Activated CD4-positive, alpha-beta T cell treated with anti-CD3 and anti-CD28 coated beads, Interleukin-2, amount 10 ng/mL, durations not matched to agents 7 days and 5 days (primary cell): Measurements from ENCODE around the gene IRGQ. TPM values are rescaled to one million over a fixed set of nuclear protein-coding genes. Genes with fewer than 3 reads are reported as not detected.
A peak's percentile ranks its signal among the peaks of the same experiment; 100 is the strongest.
"Not testable (repeated sequence)": the region's sequence is repeated elsewhere in the genome, so short reads cannot be mapped to it uniquely, and the experiment has no call there.

Experiments
- CTCF ChIA-PET: fragments of 350-600 bp; sonication (Branson Sonifier 250); formaldehyde crosslinking; loops from one replicate; lab custom pipeline; 2021; ENCODE audit warnings: antibody characterized with exemption; lab: Charles Lee
- POLR2A ChIA-PET: fragments of 350-600 bp; sonication (Branson Sonifier 250); formaldehyde crosslinking; loops from one replicate; lab custom pipeline; 2021; ENCODE audit warnings: antibody characterized with exemption; lab: Charles Lee
- DNase-seq: peaks from one replicate; pipeline ENCODE4 v3.0.0-alpha.2; 2020
- H3K27ac Mint-ChIP-seq: one replicate; pipeline ENCODE4 v1.8.0; 2021; ENCODE audit warnings: mild to moderate bottlenecking, moderate library complexity, mixed read lengths
- H3K27me3 Mint-ChIP-seq: one replicate; pipeline ENCODE4 v1.8.0; 2021; ENCODE audit warnings: mixed read lengths
- H3K36me3 Mint-ChIP-seq: one replicate; pipeline ENCODE4 v1.8.0; 2021; ENCODE audit warnings: low read depth, mixed read lengths
- H3K4me1 Mint-ChIP-seq: one replicate; pipeline ENCODE4 v1.8.0; 2021; ENCODE audit warnings: mixed read lengths
- H3K4me3 Mint-ChIP-seq: one replicate; pipeline ENCODE4 v1.8.0; 2021; ENCODE audit warnings: mild to moderate bottlenecking, moderate library complexity, mixed read lengths
- H3K9me3 Mint-ChIP-seq: one replicate; pipeline ENCODE4 v1.8.0; 2021; ENCODE audit warnings: mixed read lengths
- total RNA-seq, 2 experiments: library from RNA; stranded (reverse); gene quantifications; one replicate each; pipeline ENCODE4 v1.2.3, GENCODE V29; 2021

The IRGQ gene
- total RNA-seq, 2 experiments from 2014 or later, result 9.0 to 9.7 TPM

DNA sequence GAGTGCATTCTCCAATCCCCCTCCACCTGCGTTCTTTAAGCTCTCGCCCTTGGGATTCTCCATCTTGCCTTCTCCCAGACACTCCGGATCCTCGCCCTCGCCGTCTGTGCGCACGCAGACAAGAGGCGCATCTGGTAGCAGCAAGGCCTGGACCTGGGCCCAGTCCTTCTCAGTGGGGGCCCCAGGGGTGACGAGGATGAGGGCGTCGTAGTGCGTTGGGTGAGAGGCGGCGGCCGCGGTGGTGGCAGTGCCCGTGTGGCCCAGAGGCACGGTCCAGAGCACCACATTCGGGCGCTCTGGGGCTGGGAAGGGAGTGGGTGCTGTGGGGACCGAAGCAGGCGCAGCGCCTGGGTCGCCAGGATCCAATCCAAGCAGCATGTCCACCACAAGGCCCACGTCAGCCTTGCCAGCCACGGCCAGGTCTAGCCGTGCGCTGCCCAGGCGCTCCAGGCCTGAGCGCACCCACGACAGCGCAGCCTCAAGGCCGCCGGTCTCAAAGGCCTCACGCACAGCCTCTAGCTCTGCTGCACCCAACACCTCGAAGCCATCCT is 3.1 kb downstream of the IRGQ start:
- no peak for DNase-seq
- ChIA-PET POLR2A (no interaction called here), CTCF (interaction anchor here (0.6 to 2.7 kb wide), 7 partner anchors 13 to 145 kb away, joined by 3 to 23 read pairs (median 12); no protein-coding TSS in a partner anchor)
- Mint-ChIP-seq H3K27ac (no peak overlapping the region), H3K36me3 (peaks cover 15% of the 10 kb centered on the region), H3K4me1 (peaks cover 38% of the 10 kb centered on the region), H3K4me3 (no peak overlapping the region), H3K9me3 (no peaks in the 10 kb centered on the region), H3K27me3 (no peaks in the 10 kb centered on the region)

DNA sequence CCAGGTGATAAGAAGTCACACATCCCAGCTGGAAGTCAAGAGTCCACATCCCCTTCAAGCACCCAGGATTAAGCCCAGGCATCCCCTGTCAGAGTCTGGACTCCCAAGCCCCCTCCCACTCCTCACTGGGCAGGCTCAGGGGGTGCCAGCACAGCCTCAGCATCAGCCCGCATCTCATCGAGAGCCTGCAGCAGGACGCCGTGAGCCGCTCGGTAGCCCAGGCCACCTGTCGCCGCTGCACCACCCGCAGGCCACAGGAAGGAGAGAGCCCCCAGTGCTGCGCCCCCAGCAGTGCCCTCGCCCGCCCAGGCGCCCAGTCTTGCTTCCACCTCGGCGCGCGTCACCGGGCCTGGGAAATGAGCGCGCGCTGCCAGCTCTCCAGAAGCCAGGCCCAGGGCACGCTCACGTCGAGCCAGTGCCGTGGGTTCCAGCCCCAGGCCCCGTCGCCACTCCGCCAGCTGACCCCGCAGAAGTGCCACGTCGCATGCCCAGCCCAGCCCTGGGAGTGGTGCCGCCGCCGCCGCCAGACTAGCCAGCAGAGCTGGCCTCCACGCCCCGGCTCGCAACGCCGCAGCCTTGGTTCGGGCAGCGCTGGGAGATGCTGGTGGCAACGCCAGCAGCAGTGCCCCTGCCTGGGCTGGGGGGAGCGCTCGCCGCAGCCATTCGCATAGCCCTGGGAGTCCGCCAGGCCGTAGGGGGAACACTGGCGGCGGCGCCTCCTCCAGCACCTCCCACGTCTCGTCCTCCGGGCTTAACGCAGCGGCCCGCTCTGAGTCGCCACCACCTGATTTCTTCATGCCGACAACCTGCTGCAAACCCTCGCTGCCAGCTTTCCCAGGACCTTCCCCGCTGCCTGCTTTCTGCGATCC is 3.8 kb downstream of the IRGQ start:
- DNase-seq, result no peak
- CTCF ChIA-PET, result interaction anchor here (0.6 to 1.2 kb wide), 4 partner anchors 22 to 94 kb away, joined by 3 to 5 read pairs (median 4); no protein-coding TSS in a partner anchor
- Mint-ChIP-seq H3K36me3 (peaks cover 12% of the 10 kb centered on the region), H3K4me3 (no peak overlapping the region), H3K27ac (no peak overlapping the region), H3K9me3 (no peaks in the 10 kb centered on the region), H3K27me3 (no peaks in the 10 kb centered on the region), H3K4me1 (peaks cover 31% of the 10 kb centered on the region)
- POLR2A ChIA-PET, result no interaction called here

DNA sequence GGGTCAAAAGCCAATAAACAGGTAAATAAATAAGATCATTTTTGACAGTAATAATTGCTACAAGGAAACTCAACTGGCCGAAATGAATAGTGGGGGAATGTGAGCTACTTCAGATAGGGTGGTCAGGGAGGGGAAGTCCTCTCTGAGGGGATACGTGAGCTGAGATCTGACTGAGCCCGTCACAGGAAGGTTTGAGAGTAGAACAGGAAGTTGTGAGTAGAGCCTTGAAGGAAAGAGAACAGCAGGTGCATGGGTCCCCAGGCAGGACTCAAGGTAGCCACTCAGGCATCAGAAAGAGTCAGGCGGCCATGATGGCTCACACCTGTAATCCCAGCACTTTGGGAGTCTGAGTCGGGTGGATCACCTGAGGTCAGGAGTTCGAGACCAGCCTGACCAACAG is 6.3 kb downstream of the IRGQ start:
- peaks cover 12% of the 10 kb centered on the region for H3K36me3 Mint-ChIP-seq
- ChIA-PET CTCF (interaction anchor here (3.6 kb wide), 1 partner anchor 34 kb away, joined by 11 read pairs; no protein-coding TSS in a partner anchor), POLR2A (no interaction called here)
- DNase-seq, result no peak
- H3K27ac Mint-ChIP-seq, result no peak overlapping the region
- no peaks in the 10 kb centered on the region for H3K9me3 Mint-ChIP-seq
- no peaks in the 10 kb centered on the region for H3K27me3 Mint-ChIP-seq
- peaks cover 24% of the 10 kb centered on the region for H3K4me1 Mint-ChIP-seq
- no peak overlapping the region for H3K4me3 Mint-ChIP-seq

DNA sequence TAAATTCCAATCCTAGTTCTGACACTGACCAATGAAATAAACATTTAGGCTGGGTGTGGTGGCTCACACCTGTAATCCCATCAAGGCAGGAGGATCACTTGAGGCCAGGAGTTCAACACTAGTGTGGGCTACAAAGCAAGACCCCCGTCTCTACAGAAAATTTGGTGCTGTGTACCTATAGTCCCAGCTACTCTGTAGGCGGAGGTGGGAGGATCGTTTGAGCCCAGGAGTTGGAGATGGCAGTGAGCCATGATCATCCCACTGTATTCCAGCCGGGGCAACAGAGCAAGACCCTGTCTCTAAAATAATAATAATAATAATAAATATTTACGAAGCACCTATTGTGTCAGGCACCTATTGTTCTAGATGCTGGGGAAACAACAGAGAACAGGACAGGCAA is 6.7 kb downstream of the IRGQ start:
- DNase-seq, result no peak
- peaks cover 12% of the 10 kb centered on the region for H3K36me3 Mint-ChIP-seq
- no peak overlapping the region for H3K27ac Mint-ChIP-seq
- H3K4me3 Mint-ChIP-seq, result no peak overlapping the region
- no peaks in the 10 kb centered on the region for H3K27me3 Mint-ChIP-seq
- POLR2A ChIA-PET, result no interaction called here
- CTCF ChIA-PET, result interaction anchor here (3.6 kb wide), 1 partner anchor 34 kb away, joined by 11 read pairs; no protein-coding TSS in a partner anchor
- no peaks in the 10 kb centered on the region for H3K9me3 Mint-ChIP-seq
- H3K4me1 Mint-ChIP-seq, result peaks cover 28% of the 10 kb centered on the region

DNA sequence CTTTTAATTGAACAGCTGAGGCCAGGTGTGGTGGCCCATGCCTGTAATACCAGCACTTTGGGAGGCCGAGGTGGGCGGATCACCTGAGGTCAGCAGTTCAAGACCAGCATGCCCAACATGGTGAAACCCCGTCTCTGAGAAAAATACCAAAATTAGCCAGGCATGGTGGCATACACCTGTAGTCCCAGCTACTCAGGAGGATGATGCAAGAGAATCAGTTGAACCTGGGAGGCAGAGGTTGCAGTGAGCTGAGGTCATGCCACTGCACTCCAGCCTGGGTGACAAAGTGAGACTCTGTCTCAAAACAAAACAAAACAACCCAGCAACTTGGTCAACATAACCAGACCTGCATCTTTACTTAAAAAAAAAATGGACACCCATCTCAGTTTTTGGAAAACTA is 8.9 kb downstream of the IRGQ start:
- H3K4me3 Mint-ChIP-seq, POLR2A ChIA-PET, H3K9me3 Mint-ChIP-seq, H3K36me3 Mint-ChIP-seq, H3K27me3 Mint-ChIP-seq, DNase-seq, H3K27ac Mint-ChIP-seq: not testable (repeated sequence)
- CTCF ChIA-PET, result interaction anchor here (1.2 to 1.3 kb wide), 2 partner anchors 8 to 9 kb away, joined by 6 read pairs; no protein-coding TSS in a partner anchor
- peaks cover 24% of the 10 kb centered on the region for H3K4me1 Mint-ChIP-seq

DNA sequence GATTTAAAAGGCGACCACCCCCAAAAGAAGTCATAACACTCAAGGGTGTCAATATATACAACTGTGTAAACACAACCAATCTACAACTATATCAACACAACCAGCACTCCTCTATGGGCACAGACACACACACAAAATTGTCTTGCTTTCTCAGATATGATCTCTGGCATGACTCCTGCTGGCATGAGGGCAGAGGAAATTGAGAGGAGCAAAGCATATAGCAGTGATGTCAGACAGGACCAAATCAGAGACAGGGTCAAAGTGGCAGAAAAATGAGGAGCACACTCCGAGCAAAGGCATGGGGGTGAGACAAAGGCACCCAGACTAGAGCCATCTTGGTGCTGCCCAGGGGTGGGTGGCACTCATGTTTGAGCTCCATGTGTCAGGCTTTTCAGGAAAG is 9.6 kb downstream of the IRGQ start:
- ChIA-PET CTCF (interaction anchor here (1.2 to 1.6 kb wide), 3 partner anchors 8 to 31 kb away, joined by 4 to 6 read pairs (median 6); no protein-coding TSS in a partner anchor), POLR2A (no interaction called here)
- no peak overlapping the region for H3K4me3 Mint-ChIP-seq
- H3K9me3 Mint-ChIP-seq, result no peaks in the 10 kb centered on the region
- no peak overlapping the region for H3K27ac Mint-ChIP-seq
- peaks cover 31% of the 10 kb centered on the region for H3K4me1 Mint-ChIP-seq
- H3K27me3 Mint-ChIP-seq, result no peaks in the 10 kb centered on the region
- DNase-seq, result no peak
- peaks cover 3% of the 10 kb centered on the region for H3K36me3 Mint-ChIP-seq

DNA sequence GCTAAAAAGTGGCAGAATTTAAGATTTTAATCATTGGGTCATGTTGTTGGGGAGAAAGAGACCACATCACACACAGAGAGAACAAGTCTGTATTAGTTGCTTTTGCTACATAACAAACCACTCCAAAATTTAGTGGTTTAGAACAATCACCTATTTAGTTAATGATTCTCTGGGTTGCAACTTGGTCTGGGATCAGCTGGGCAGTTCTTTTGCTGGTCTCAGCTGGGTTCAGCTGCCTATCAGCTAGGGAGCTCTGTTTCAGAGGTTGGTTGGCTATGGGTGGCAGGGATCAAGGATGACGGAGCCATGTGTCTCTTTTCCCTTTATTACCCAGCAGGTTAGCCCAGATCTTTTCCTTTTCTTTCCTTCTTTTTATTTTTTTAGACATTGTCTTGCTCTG is 11.4 kb downstream of the IRGQ start:
- ChIA-PET POLR2A (no interaction called here), CTCF (interaction anchor here (0.6 to 4.7 kb wide), 5 partner anchors 10 to 65 kb away, joined by 3 to 34 read pairs (median 3); partner anchors contain the start of genes IRGQ and ZNF576)
- Mint-ChIP-seq H3K27ac (peak overlapping the region; percentile 73), H3K4me3 (no peak overlapping the region), H3K36me3 (no peaks in the 10 kb centered on the region), H3K4me1 (peaks cover 34% of the 10 kb centered on the region), H3K9me3 (no peaks in the 10 kb centered on the region), H3K27me3 (no peaks in the 10 kb centered on the region)
- DNase-seq, result no peak

DNA sequence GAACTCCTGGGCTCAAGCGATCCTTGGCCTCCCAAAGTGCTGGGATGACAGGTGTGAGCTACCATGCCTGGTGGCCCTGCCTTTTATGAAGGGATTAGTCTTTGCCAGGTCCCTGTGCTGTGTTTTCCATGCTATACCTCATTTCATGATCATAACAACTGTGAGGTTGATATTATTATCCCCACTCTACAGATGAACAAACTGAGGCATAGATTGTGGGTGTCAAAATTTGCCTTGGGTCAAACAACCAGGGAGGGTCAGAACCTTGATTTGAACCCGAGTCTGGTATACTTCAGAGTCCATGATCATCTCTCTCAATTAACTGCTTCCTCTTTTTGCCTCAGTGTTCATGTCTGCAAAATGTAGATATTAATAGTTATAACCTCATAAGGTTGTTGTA is 13.4 kb downstream of the IRGQ start:
- Mint-ChIP-seq H3K4me3 (no peak overlapping the region), H3K4me1 (peaks cover 36% of the 10 kb centered on the region)
- POLR2A ChIA-PET, result interaction anchor here (1.3 kb wide), 1 partner anchor 27 kb away, joined by 4 read pairs; no protein-coding TSS in a partner anchor

DNA sequence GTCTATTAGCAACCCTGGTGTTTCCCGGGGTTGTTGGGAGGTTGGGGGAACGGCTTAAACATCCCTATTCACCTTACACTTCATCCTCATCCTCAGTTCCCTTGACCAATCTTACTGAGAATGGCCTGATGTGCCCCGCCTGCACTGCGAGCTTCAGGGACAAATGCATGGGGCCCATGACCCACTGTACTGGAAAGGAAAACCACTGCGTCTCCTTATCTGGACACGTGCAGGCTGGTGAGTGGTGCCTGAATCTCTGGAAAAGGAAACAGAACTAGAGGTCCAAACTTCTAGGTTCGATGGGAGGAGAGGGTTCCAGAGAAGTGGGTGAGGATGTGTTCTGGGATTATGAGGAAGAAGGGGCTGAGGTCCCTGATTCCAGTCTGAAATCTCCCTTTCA is 14.5 kb downstream of the IRGQ start:
- CTCF ChIA-PET, result interaction anchor here (2.2 to 4.7 kb wide), 2 partner anchors 13 kb away, joined by 14 to 34 read pairs; partner anchors contain the start of genes IRGQ and ZNF576
- H3K27me3 Mint-ChIP-seq, result no peaks in the 10 kb centered on the region
- H3K27ac Mint-ChIP-seq, result peak overlapping the region; percentile 28
- H3K9me3 Mint-ChIP-seq, result no peaks in the 10 kb centered on the region
- no peak for DNase-seq
- H3K36me3 Mint-ChIP-seq, result no peaks in the 10 kb centered on the region
- POLR2A ChIA-PET, result interaction anchor here (1.3 kb wide), 1 partner anchor 26 kb away, joined by 4 read pairs; no protein-coding TSS in a partner anchor
- peaks cover 41% of the 10 kb centered on the region for H3K4me1 Mint-ChIP-seq
- no peak overlapping the region for H3K4me3 Mint-ChIP-seq

More for the DNA sequence above, 13.4 kb downstream of the IRGQ start:
- no peak for DNase-seq
- Mint-ChIP-seq H3K27ac (no peak overlapping the region), H3K36me3 (no peaks in the 10 kb centered on the region), H3K27me3 (no peaks in the 10 kb centered on the region), H3K9me3 (no peaks in the 10 kb centered on the region)
- CTCF ChIA-PET, result interaction anchor here (4.7 kb wide), 1 partner anchor 12 kb away, joined by 34 read pairs; the partner anchor contains the start of genes IRGQ and ZNF576

DNA sequence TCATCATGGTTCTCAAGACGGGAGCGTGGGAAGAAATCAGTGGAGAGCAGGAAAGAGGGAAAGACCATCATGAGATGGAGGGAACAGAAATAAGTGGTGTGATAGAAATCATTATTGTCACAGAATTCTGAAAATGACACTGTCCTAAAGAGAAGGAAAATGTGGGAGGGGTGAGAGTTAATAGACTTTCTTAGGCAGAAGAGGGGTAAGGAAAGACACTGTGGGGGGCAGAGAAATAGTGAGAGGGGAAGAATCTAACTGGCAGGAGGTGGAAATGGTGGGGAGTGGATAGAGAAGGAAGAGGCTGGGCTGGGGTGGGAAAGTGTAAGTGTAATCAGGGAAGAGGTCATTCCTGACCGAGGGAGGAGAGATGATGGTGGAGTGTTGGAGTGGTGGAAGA is 17.1 kb downstream of the IRGQ start:
- H3K27ac Mint-ChIP-seq, result peak overlapping the region; percentile 61

DNA sequence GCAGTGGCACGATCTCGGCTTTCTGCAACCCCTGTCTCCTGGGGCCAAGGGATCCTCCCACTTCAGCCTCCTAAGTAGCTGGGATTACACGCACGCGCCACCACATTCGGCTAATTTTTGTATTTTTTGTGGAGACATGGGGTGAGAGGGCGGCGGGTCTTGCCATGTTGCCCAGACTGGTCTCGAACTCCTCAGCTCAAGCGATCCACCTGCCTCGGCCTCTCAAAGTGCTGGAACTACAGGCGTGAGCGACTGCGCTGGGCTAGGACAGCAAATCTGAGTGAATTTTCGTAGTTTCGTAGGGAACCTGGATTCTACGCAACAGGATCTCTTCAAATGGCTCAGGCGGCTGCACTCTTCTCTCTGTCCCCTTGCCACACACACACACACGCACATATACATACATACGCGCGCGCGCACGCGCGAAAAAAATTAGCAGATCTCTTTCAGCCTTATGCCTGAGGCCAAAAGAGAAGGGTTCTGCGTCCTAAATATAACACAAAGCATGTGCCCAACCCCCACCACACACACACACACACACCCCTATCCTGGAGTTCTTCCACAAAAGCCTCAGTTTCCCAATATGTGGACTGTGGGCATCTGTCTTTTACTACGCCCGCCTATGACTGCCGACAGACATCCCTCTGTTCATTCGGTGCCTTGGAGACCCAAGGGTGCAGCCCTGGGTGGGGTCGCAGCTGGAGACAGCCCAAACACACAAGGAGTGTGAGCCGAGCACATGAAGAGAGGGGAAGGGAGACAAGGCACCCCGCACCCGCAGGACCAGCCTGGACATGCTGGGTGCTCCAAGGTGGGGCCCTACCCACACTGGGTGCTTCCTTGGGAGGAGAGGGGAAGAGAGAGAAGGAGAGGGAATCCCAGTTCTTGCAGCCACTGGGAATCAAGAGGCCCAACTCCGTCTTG is 19.7 kb downstream of the IRGQ start:
- CTCF ChIA-PET, result interaction anchor here (0.7 to 2.1 kb wide), 3 partner anchors 18 to 1820 kb away, joined by 3 to 5 read pairs (median 3); partner anchors contain the start of genes IRGQ and ZNF576
- Mint-ChIP-seq H3K36me3 (peaks cover 2% of the 10 kb centered on the region), H3K27me3 (no peaks in the 10 kb centered on the region), H3K9me3 (no peaks in the 10 kb centered on the region), H3K4me3 (peak overlapping the region; percentile 65), H3K4me1 (peaks cover 46% of the 10 kb centered on the region), H3K27ac (peak overlapping the region; percentile 85)
- POLR2A ChIA-PET, result no interaction called here
- DNase-seq, result peak; percentile 22

More for the DNA sequence above, 17.1 kb downstream of the IRGQ start:
- CTCF ChIA-PET, result interaction anchor here (0.7 to 1.7 kb wide), 2 partner anchors 8 to 38 kb away, joined by 4 to 6 read pairs; no protein-coding TSS in a partner anchor
- Mint-ChIP-seq H3K4me3 (peak overlapping the region; percentile 78), H3K27me3 (no peaks in the 10 kb centered on the region), H3K9me3 (no peaks in the 10 kb centered on the region), H3K36me3 (peaks cover 2% of the 10 kb centered on the region), H3K4me1 (peaks cover 49% of the 10 kb centered on the region)
- POLR2A ChIA-PET, result no interaction called here
- no peak for DNase-seq
